AG09309 (cell line): ENCODE data around the gene CRADD.

Source experiments
- DNase-seq: peaks from one replicate; pipeline ENCODE4 v3.0.0-alpha.2; 2010; ENCODE audit warnings: low read depth
- H3K4me3 ChIP-seq: 2 replicates; pipeline ENCODE4 v1.5.1; 2011; ENCODE audit warnings: mild to moderate bottlenecking, low read depth, low read length, moderate library complexity; ENCODE audit not compliant: control insufficient read depth
- TF ChIP-seq, protein P1 (sequence below): IDR thresholded peaks from 2 replicates; pipeline ENCODE4 v1.5.1; 2011; ENCODE audit warnings: mild to moderate bottlenecking, low read depth, low read length, inconsistent platforms; ENCODE audit not compliant: insufficient read depth, control insufficient read depth; ENCODE audit errors: missing control alignments

CRADD gene

DNA sequence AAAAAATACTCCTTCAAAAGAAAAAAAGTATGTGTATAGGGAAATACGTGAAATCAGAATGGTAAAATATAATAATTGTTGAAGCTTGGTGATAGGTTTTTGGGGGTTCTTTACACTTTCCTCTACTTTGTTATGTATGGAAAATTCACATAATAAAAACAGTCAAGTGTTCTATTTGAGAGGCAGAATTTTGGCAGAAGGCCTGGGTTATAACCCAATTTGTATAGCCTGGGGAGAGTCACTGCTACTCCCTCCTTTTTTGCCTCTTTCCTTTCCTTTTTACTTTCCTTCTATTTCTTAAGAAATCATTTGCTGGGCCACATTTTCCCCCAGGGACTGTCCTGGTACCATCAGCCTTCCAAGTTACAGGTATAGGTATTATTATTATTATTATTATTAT lies 105.7 kb downstream of the CRADD start:
- TF ChIP-seq, protein P1, sequence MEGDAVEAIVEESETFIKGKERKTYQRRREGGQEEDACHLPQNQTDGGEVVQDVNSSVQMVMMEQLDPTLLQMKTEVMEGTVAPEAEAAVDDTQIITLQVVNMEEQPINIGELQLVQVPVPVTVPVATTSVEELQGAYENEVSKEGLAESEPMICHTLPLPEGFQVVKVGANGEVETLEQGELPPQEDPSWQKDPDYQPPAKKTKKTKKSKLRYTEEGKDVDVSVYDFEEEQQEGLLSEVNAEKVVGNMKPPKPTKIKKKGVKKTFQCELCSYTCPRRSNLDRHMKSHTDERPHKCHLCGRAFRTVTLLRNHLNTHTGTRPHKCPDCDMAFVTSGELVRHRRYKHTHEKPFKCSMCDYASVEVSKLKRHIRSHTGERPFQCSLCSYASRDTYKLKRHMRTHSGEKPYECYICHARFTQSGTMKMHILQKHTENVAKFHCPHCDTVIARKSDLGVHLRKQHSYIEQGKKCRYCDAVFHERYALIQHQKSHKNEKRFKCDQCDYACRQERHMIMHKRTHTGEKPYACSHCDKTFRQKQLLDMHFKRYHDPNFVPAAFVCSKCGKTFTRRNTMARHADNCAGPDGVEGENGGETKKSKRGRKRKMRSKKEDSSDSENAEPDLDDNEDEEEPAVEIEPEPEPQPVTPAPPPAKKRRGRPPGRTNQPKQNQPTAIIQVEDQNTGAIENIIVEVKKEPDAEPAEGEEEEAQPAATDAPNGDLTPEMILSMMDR = no peak
- no peak overlapping the region for H3K4me3 ChIP-seq
- no peak for DNase-seq

DNA sequence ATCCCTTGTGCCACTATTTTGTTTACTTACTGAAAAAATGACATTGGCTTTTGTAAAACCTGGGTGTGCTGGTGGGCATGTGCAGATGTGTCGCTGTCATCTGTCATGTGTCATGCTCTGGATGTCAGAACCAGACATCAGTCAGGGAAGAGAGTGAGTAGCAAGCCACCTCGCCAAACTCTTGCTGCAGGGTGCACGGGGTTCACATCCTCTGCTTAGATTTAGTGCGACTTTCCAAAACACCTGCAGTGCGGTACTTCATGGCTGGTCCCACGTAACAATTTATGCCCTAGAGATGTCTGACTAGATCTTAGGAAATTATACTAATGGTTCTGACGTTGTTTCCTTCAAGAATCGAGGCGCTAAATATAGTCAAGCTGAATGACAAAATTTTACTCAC lies 106.7 kb downstream of the CRADD start:
- TF ChIP-seq, protein P1 = no peak
- no peak overlapping the region for H3K4me3 ChIP-seq
- no peak for DNase-seq

DNA sequence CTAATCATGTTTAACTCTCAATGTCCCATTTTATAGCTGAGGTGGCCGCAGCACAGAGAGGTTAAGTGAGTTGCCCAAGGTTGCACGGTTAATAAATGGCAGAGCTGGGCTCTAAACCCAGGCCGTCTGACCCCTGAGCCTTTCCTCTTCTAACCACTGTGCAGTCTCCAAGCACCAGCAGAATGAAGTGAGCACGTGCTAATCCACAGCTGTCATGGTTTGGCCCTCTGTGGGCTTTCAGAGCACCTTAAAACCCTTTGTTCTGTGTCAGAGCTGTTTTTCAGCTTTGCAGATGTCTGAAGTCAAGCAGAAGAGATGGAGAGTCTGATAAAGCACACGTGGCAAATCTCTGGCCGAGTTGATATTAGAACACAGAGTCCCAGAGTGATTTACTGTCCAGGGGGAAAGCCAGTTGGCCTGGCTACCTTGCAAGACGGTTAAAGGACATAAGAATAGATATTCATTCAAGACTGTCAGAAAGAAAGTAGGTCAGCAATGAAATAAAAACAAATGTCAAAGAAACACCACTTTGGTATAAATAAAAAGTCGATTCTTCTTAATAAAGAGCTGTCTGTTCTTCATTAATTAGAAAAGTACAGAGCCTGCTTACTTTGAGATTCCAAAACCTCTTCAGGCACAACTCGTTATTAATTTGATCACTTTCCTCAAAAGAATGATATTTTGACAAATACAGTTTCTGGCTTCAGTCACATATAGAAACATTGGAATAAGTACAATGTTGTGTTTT lies 107.3 kb downstream of the CRADD start:
- no peak for DNase-seq
- no peak overlapping the region for H3K4me3 ChIP-seq
- TF ChIP-seq, protein P1 = no peak

DNA sequence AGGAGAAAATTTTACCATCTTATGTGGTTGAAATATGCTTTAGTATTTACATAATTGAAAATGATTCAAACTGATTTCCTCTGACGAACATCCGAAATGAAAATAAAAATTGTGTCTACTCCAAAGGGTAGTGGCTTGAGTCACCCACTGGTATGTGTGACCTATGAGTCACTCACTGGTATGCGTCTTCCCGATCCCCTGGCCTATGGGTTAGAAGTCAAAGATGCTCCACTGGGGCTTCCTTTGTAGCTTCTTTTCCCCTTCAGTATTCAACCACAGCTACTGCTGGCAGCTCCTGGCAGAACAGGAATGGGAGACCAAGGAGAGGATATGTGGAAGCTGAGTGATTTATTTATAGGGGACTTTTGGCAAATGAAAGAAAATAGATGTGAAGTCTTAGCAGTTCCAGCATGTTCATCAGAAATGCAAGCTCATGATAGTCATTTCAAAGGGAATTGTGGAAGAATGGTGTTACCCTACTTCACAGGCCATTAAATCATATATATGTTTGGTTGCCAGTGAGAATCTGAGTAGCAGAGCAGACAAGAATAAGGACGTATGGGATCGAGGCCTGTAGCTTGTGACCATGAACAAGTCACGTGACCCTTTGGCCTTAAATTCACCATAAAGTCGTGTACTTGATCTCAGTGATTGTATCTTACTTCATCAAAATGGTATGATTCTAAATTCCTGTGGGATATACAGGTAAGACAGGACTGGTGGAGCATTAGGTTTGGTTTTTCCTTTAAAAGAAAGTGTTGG lies 108.3 kb downstream of the CRADD start:
- TF ChIP-seq, protein P1 = no peak
- H3K4me3 ChIP-seq = no peak overlapping the region
- DNase-seq = peak; percentile 86

DNA sequence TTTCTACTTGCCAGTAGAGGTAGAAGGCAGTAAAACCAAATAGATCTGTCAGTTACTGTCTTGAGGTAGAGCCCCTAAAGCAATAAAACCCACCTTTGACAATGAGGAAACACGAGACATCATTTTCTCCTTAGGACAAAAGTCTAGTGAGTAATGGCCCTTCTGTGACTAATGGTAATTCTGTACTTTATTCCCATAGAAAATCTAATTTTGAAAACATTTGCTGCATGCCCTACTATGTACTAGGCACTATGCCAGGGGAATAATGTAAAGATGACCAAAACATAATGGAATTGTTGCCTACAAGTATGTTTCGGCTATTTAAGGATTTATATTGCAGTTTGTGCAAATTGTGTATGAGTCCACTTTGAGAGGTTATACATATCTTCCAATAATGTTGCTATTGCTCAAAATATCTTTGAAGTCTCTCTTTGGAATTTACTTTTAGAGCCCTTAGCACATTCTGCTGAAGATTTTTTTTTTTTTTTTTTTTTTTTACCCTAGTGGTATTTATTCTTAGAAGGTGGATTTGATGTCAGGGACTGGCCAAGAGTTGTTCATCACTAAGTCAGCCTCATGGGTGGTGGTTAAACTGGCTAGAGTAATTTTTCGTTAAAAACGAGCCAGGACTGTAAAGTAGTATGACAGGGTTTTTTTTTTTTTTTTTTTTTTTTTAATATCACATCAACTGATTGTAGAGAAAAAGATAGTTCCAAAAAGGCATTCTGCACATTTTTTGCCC lies 109.7 kb downstream of the CRADD start:
- TF ChIP-seq, protein P1 = no peak
- no peak for DNase-seq
- no peak overlapping the region for H3K4me3 ChIP-seq

DNA sequence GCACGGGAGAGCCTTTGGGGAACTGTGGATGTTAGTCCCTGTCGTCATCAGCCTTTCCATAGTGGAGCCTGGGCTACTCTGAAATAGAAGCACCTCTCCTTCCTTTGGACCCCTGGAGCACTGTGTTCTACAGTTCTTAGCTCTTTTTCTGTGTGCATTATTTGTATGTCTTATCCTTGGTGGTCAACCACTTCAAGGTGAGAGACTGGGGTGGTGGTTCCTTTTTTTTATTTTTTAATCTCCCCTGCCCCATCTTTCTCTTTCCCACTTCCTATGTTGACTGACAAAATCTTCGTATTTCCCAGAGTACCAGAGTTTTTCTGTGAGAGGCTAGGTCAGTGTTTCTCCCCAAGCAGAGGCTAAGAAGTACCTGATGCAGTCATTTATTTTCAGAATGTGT lies 111.7 kb downstream of the CRADD start:
- H3K4me3 ChIP-seq = no peak overlapping the region
- no peak for DNase-seq
- TF ChIP-seq, protein P1 = no peak
